DMS53 (cell line): Measurements from ENCODE around the gene TCP11L1.
"Not testable (repeated sequence)": the region's sequence is repeated elsewhere in the genome, so short reads cannot be mapped to it uniquely, and the experiment has no call there.

Source experiments
- DNase-seq: peaks from one replicate; lab custom pipeline; 2025; lab: John Stamatoyannopoulos, UW

TCP11L1 gene

DNA sequence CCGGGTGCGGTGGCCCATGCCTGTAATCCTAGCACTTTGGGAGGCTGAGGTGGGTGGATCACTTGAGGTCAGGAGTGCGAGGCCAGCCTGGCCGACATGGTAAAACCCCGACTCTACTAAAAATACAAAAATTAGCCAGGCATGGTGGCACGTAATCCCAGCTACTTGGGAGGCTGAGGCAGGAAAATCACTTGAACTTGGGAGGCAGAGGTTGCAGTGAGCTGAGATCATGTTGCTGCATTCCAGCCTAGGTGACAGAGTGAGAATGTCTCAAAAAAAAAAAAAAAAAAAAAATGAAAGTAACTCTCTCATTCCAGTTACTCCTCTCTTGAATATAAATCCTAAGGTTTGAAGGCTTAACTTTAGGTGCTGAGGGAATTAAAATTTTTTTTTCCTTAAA is 10.2 kb upstream of the TCP11L1 start:
- DNase-seq = not testable (repeated sequence)

DNA sequence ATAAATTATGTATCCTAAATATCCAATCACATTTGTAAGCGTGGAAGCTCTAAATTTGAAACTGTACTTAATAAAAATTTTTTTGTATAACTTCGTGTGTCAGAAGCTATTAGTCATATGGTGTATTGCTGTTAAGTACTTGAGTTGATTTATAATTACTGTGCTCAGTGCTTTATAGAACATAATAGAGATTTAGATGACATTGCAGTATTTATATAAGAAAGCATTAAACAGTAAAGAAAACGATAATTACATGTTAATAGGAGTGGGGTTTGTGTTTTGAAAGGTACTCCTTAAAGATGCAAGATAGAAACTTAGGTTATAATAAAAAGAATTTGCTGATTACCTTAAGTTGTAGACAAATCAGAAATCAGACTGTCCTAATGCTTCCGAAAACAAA is 5.9 kb upstream of the TCP11L1 start:
- DNase-seq = no peak

DNA sequence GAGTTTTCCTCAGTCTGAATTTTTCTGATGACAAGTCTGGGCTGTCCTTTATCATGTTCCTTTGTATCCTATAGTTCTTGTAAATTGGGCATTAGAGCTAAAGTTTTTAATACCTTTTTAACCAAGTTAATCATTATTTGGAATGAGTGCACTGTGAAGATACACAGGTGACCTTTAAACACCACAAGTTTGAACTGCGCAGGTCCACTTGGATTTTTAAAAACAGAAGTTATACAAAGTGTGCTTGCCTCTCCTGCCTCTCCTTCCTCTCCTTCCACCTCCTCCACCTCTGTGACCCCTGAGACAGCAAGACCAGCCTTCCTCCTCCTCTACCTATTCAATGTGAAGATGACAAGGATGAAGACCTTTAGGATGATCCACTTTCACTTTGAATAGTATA is 4.4 kb upstream of the TCP11L1 start:
- no peak for DNase-seq

DNA sequence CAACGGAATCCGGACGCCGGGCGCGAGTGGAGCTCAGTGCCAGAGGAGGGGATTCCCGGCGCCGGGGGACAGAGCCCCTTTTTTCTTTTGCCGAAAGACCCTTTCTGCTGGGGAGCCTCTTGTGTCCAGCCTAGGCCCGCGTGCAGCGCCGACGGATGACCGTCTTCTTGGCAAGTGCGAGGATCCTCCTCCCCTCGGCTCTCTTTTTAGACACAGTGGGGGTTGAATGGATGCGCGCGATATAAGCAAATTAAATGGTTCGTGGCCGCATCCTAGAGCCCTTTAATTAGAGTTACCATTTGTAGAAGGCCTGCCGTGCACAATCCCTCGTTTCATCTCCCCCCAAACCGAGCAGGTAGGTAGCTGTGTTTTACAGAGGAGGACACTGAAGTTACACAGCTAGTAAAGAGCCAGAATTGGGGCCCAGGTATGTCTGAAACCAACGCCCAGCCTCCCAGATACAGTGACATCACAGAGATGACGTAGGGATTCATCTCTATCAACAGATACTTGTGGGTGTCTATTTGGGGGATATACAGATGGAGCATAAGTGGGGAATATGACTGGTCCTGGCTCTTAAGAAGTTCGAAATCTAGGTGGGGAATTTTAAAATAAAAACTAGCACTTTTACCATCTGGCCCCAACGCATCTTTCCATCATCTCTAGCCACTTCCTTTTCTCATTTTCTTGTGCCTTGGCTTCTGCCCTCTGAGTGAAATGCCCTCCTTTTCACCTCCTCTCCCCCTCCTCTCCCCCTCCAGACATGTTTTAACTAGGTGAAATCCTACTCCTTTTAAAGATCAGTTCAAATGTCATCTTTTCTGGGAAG is 875 bp downstream of the TCP11L1 start:
- peak; percentile 54 for DNase-seq

DNA sequence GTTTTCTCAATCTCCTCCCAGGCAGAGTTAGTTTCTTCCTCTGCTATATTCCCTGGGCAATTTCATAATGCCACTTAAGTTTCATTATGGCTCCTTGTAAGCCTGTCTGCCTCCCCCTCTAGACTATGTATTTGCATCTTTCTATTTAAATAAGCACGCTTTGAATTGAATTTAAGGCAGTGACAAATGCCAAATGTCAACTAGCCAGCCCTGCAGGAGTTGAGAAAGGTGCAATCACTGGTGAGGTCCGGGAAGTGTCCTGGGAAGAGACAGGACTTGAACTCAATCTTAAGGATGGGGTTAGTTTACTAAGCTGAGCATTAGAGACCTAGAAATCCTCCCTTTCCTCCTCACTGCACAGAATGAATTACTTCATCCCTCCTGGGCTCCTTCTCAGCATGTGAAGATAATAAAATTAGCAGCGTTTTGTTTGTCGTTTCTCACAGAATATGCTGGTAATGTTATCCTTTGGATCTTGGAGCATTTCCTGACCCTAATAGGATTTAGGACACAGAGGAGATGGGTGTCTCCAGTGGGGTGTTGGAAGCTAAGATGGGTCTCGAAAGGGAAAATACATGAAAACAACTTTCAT is 1.6 kb downstream of the TCP11L1 start:
- no peak for DNase-seq

DNA sequence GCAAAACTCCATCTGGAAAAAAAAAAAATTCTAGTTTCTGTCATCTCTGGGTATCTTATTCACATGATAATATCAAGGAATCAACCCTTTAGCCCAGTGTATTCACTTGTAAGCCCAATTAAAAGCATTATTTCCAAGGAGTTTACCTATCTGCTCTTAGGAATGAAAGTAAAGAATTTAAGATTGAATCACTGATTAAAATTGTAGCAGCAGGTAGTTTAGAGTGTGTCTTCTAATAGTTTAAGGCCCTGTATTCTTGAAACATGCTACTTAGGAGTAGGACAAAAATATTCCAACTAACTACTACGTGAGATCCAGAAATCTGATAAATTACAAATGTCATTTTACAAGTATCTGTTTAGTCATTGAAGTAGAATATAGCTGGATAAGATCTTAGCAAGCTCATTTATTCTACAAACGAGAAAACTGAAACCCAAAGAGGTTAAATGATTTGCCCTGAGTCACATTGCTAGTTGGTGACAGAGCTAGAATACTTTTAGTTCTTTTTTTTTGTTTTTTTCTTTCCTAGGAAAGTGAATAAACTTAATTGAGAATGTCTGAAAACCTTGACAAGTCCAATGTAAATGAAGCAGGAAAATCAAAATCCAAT is 4.0 kb downstream of the TCP11L1 start:
- DNase-seq = no peak

DNA sequence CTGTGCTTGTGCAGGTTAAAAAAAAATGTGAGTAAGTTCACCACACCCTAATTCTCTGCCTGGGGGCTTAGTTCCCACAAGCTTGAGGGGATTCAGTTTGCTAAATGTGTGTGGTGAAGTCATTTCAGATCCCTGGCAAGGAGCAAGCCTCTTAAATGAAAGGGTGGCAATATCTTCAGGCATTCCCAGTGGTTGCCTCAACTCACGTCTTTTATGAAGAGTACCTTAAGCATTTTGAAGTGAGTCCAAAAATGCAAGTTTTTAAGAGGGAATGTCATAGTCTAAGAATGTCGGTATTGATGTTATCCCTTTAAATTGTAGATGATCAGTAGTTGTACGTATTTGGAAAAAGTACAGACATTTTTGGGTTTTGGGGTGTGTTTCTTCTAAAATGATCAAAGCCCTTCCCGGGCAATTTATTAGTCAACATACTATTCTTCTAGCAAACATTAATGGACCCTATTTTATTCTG is 4.9 kb downstream of the TCP11L1 start:
- DNase-seq = no peak

DNA sequence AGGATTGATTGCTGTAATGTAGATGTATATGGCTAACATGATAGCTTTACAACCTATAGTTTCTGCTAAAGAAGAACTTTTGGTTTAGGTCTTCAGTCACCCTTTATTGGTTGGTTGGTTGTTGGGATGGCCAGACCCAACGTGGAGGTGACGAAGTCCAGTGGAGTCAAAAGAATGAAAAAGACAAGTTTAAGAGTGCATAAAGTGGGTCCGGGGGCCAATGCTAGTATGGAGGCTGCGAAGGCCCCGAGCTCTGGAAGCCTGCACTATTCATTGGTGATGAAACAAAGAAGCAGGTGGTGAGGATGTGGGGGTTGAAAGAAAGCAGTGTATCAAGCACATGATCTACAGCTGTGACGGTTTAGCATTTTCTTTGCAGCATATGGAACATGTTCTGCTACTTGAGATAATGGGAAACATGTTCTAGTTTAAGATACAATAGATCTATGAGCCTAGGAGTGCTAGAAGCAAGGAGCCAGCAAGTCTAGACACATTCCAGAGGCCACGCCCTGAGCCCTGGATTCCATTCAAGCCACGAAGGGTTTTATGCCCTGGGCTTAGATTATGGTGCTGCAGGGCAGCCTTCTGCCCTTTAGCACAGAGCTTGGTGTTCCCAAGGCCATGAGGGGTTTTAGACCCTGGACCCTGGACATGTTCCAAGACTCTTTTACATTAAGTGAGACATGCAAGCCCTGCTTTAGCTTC is 6.3 kb downstream of the TCP11L1 start:
- no peak for DNase-seq

DNA sequence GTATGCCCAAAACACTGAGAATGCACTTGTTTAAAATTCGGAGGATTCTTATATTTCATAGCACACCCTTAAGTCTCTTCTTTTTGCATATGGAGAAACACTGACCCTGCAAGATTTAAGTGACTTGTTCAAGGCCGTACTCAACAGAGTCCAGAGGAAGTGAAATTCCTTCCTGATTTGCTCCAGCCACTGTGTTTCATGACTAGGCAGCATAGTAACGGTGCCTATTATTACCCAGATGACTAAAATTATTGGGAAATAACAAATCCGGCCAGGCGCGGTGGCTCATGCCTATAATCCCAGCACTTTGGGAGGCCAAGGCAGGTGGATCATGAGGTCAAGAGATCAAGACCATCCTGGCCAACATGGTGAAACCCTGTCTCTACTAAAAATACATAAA is 9.3 kb downstream of the TCP11L1 start:
- DNase-seq = not testable (repeated sequence)

DNA sequence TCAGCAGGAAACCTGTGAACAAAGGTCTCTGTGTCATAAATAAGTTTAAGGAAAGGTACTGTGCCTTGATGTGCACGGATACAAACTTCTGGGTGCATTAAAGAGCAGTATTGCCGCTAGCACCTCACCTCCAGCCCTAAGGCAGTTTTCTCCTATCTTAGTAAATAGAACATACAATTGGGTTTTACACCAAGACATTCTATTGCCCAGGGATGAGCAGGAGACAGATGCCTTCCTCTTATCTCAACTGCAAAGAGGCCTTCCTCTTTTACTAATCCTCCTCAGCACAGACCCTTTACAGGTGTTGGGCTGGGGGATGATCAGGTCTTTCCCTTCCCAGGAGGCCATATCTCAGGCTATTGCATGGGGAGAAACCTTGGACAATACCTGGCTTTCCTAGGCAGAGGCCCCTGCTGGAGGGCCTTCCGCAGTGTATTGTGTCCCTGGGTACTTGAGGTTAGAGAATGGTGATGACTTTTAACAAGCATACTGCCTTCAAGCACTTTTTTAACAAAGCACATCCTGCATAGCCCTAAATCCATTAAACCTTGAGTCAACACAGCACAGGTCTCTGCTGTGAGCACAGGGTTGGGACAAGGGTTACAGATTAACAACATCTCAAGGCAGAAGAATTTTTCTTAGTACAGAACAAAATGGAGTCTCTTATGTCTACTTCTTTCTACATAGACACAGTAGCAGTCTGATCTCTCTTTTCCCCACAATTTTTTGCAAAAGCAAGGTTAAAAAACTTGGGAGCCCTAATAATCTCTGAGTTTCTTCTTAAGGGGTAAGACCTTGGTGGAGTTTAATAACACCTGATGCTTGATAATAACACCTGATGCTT is 10.4 kb downstream of the TCP11L1 start:
- DNase-seq = peak; percentile 87

DNA sequence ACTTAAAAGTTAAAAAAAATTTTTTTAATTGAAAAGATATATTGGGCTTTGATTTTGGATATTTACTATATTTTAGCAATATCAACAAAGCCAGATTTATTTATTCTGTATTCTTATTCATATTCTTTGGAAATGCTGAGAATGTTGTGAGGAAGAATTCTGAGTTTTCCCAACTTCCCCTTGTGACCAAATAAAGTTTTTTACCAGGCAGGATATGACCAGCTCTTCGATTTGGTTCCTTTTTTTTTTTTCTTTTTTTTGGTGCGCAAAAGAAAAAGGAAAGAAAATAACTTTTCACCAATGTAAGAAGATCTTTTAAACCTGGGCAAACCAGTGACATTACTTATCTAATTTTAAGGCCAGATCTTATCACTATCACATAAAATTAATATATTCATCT is 12.9 kb downstream of the TCP11L1 start:
- no peak for DNase-seq

DNA sequence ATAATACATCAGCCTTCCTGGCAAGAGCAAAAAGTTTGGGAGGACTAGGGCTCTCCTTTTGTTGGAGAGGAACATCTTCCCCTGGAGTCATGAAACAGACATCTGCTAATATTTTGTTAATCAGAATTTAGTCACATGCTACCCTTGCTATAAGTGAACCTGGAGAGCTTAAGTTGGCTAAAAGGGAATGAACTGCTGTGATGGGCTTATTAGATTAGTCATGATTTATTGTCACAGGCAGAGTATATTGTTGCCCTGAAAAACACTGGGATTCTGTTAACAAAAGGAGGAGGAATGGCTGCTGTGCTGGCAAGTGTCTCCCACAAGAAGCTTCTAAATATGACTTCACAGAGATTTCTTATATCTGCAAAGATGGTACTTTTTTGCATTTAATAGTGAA is 16.0 kb downstream of the TCP11L1 start:
- DNase-seq = no peak

DNA sequence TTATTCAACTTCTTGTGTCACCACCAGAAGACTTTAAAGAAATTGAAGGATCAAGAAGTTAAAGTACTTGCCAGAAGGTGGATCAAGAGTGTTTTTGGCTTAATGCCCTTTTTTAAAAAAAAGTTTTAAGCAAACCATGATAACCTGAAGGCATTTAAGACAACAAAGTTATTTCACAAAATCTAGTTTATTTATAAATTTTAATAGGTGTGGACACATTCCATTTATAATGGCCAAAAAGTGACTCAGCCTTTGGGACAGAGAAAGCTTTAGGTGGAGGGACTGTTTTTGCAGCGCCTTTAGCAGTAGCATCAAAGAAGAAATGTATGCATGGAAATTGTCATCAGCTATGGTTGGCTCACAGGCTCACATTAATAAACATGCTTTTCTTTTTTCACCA is 17.9 kb downstream of the TCP11L1 start:
- DNase-seq = no peak

DNA sequence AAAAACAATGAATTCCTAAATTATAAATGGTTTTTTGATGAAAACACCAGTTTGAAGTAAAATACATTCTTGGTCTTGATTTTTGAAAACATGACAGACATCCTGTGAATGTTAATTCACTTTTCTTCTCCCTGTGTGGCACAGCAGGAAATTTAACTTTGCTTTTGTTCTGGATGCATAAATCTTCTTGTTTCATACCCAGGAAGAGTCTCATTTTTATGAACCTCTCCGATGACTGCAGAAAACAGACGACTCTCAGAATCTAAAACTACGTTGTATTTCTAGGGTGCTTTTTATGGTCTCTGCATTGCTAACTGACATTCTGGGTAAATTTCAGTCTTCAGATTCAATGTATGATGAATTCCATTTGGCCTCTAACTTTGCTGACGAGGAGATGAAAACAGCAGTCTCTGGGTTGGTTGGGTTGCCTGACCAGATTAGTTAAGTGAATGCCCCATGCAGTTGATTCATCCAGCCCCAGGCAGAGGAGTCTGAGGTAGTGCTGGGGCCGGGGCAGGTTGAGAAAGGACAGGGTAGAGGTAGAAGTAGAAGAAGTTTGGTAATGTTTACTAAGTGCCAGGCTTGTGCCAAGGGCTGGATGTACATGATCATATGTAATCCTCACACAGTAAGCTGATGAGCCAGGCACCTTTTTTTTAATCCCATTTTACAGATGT is 20.1 kb downstream of the TCP11L1 start:
- no peak for DNase-seq

DNA sequence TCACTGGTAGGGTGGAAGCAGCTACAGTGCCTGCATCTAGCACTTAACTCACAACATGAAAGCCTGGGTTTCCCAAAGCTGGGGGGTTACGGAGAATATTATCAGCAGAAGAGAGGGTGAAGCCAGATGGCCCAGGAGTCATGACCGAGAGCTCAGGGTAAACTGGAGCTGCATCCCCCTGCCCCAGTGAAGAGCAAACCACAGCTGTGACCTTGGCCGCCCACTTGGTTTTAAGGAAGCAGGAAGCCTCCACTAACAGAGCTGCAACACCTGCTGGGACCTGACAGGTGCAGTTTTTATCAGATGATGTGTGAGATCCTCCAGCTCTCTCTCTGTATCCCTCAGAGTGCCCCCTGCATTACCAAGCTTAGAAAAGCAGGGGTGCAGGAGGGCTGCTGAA is 20.9 kb downstream of the TCP11L1 start:
- DNase-seq = peak; percentile 83

DNA sequence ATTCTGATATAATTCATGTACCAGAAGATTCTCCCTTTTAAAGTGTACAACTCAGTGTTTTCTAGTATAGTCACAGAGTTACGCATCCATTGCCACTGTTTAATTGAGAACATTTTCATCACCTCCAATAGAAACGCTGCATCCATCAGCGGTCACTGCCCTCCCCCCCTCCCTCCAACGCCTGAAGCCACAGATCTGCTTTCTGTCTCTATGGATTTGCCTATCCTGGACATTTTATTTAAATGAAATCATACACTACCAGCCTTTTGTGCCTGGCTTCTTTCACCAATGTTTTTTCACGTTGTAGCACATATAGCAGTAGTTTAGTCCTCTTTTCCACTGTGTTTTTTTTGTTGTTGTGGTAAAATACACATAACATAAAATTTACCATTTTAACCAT is 22.8 kb downstream of the TCP11L1 start:
- DNase-seq = no peak

DNA sequence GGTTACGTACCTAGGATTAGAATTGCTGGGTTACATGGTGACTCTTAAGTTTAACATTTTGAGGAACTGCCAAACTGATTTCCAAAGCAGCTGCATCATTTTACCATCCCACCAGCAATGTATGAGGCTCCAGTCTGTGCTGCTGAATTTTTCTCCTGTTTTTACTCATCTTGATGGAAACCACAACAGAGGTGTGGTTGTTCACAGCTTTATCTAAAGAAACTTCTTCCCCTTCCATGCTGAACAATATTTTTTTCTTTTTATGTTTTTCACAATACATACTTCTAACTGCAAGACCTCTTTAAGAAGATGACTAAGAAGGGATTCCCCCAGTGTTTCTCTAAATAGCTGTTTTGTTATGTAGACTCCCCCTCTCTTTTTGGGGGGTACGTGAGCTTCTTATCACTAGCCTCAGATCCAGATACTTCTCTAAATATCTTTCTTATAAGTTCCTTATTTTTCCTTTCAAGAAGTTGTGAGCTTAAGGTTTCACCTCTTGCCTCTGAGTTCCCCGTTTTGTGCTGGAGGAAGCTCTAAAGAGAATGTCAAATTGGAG is 24.0 kb downstream of the TCP11L1 start:
- no peak for DNase-seq

DNA sequence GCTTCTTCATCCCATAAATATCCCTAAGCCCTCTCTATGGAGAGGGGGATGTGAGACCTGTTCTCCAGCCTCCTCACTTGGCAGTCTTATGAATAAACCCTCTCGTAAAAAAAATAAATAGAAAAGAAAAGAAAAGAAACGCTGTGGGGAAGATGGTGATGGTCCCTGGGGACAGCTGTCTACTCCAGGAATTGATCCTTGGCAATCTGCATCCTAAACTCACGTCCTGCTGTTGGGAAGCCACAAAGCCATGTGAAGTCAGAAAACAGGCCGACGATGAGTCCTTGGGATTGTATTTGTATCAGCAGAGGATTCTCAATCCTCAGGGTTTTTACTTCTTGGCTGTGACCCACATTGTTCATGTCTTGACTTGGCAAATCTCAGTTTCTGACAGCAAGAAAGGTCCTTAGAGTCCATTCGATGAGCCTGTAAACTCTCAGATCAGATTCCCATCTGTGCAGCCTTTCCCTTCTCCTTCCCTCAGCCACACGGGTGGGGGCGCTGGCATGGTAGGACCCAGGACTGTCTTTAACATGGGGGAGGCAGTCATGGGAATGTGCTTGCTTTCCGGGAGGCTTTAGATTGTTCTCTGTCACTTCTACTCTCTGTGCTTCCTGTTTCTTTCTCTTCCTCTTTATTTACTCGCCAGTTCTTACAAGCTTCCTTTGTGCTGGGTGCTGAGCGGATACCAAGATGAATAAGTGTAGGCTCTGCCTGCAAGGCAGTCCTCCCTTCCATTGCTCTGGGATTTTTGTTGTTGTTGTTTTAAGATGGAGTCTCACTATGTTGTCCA is 24.9 kb downstream of the TCP11L1 start:
- DNase-seq = no peak

DNA sequence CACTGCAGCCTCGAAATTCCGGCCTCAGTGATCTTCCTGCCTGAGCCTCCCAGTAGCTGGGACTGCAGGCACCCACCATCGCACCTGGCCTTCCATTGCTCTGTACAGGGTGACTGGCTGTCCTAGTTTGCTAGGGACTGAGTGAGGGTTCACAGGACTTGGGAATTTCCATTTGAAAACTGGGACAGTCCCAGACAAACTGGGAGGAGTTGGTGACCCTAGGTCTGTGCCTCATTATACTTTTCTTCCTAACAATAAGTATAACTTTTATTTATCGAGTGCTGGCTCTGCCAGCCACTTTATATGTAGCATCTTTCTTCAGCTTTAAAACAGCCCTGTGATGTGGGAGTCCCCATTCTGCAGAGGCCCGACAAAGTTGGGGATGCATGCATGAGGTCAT is 25.5 kb downstream of the TCP11L1 start:
- DNase-seq = no peak
